Astrocyte of the spinal cord (primary cell): ENCODE results near the gene KRT86.

Experiments
- DNase-seq: peaks from one replicate; pipeline ENCODE4 v3.0.0; 2011; ENCODE audit warnings: low read depth, low spot score
- H3K4me3 ChIP-seq: 2 replicates; pipeline ENCODE4 v1.5.1; 2011; ENCODE audit warnings: low read depth, mild to moderate bottlenecking, low read length, moderate library complexity
- in situ Hi-C: cut with HindIII; loops from 2 replicates; pipeline ENCODE4 v1.10.0; 2017; ENCODE audit warnings: low sequenced_read_pairs
- TF ChIP-seq, protein P1 (sequence below): IDR thresholded peaks from 2 replicates; pipeline ENCODE4 v1.5.1; 2012; ENCODE audit warnings: low read depth, mild to moderate bottlenecking, low read length, inconsistent platforms

Gene KRT86

DNA sequence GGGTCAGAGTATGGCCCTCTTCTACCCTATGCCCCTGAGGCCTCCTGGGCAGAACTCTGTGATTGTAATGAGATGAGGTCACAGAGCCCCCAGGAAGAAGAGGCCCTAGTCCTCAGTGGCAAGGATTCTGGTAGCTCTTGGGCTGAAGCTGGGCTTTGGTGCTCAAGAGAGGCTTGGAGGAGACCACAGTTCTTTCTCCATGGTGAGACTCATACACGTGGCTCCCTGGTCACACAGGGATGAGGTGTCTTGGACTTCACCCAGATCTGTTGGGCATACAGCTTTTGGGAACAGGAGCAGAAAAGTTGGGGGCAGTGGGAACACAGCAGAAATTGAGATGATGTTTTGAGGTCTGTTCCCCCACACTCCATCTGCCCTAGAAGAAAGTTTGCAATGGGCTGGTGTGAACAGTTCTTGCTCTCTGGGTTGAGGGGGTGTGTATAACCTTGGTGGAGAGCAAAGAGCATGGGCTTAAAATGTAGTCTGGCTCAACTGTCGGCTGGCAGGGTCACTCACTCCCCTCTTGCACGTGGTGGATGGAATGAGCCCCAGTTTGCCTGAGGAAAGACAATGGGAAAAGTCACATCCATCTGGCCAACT is at the start of gene KRT86:
Gene KRT86 (plus strand): TSS at position 125 of the 600 bp plus-strand sequence. CDS start 27,272 bp downstream, outside the sequence.
- in situ Hi-C loops = no loop called here
- TF ChIP-seq, protein P1, sequence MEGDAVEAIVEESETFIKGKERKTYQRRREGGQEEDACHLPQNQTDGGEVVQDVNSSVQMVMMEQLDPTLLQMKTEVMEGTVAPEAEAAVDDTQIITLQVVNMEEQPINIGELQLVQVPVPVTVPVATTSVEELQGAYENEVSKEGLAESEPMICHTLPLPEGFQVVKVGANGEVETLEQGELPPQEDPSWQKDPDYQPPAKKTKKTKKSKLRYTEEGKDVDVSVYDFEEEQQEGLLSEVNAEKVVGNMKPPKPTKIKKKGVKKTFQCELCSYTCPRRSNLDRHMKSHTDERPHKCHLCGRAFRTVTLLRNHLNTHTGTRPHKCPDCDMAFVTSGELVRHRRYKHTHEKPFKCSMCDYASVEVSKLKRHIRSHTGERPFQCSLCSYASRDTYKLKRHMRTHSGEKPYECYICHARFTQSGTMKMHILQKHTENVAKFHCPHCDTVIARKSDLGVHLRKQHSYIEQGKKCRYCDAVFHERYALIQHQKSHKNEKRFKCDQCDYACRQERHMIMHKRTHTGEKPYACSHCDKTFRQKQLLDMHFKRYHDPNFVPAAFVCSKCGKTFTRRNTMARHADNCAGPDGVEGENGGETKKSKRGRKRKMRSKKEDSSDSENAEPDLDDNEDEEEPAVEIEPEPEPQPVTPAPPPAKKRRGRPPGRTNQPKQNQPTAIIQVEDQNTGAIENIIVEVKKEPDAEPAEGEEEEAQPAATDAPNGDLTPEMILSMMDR = no peak
- no peak for DNase-seq
- no peak within 1 kb of the TSS for H3K4me3 ChIP-seq

DNA sequence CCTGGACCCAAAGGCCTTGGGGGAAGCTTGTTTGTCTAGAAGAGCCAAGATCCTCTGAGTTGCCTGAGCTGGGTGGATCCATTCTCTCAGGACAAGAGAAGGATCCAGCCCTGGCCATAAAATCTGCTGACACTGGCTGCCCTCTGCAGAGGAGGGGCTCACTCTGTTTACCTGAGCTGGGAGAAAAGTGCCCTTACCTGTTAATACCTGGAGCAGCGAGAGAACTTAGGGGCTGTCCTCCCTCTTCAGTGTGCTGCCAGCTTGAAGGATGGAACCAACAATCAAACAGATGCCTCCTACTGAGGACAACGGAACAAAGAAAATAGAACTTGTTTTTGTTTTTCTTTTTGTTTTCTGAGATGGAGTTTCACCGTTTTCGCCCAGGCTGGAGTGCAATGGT is 48.7 kb upstream of the KRT86 start:
- TF ChIP-seq, protein P1 = no peak
- DNase-seq = no peak
- in situ Hi-C loops = no loop called here
- H3K4me3 ChIP-seq = no peak overlapping the region

DNA sequence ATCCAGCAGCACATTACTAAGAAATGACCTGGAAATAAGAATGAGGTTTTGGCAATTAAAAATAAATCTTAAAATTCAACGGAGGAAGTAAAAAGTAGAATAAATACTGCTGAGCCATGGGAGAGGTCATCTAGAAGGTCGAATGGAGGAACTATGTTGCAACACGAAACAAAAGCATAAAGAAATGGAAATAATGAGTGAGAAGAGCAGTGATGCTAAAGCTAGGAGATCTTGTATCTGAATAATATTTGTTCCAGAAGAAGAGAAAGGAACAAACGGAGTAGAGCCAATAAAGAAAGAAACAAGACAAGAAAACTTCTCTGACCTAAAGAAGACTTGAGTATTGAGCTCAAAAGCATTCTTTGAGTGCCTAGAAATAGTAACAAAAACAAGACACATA is 48.0 kb upstream of the KRT86 start:
- TF ChIP-seq, protein P1 = no peak
- DNase-seq = no peak
- in situ Hi-C loops = no loop called here
- no peak overlapping the region for H3K4me3 ChIP-seq

GRCh38 chr12:52227606-52228166 is 46.8 kb upstream of the KRT86 start:
- H3K4me3 ChIP-seq = no peak overlapping the region
- DNase-seq = no peak
- TF ChIP-seq, protein P1 = no peak
- in situ Hi-C loops = no loop called here

DNA sequence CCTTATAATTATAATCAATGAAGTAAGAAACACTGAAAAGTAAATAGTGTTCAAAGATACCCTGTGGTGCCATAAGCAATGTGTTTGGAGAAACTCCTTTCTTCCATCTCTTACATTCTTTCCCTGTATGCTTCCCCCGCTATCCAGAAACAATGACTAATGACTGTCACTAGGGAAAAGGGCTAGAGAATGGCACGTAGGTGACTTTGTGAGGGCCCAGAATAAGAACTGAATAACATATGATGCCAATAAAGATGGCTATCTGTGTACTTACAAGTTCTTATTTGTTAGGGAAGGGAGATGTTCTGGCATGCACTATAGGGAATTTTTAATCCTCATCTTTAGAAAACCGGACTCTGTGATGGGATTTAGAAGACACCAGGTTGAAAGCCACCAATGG is 46.1 kb upstream of the KRT86 start:
- no peak overlapping the region for H3K4me3 ChIP-seq
- in situ Hi-C loops = no loop called here
- TF ChIP-seq, protein P1 = no peak
- no peak for DNase-seq

GRCh38 chr12:52228931-52229330 is 45.5 kb upstream of the KRT86 start:
- in situ Hi-C loops = no loop called here
- H3K4me3 ChIP-seq = no peak overlapping the region
- TF ChIP-seq, protein P1 = no peak
- no peak for DNase-seq
